ENCODE data around the gene ERRFI1. TPM values are rescaled to one million over a fixed set of nuclear protein-coding genes. Genes with fewer than 3 reads are reported as not detected.

ERRFI1 gene
- total RNA-seq, 1 donor from 2014 or later = 44.8 TPM

- H3K27me3 ChIP-seq = no peaks in the 10 kb centered on the region
- no peak overlapping the region for H3K27ac ChIP-seq
- H3K9me3 ChIP-seq (ENCODE audit: low read depth) = peaks cover 9% of the 10 kb centered on the region
- no peak overlapping the region for H3K4me3 Mint-ChIP-seq
- no peak for DNase-seq (ENCODE audit: low spot score)
- H3K4me1 ChIP-seq = no peaks in the 10 kb centered on the region
- no peak overlapping the region for H2AFZ ChIP-seq (replicated peaks)
- no peaks in the 10 kb centered on the region for H4K20me1 ChIP-seq (ENCODE audit: low read depth)
- no peak overlapping the region for H3K4me3 ChIP-seq
- no peaks in the 10 kb centered on the region for H3K36me3 Mint-ChIP-seq
- H3K4me1 Mint-ChIP-seq = no peaks in the 10 kb centered on the region
- H3K9me3 Mint-ChIP-seq = peaks cover 11% of the 10 kb centered on the region
- no peak overlapping the region for H3K9ac ChIP-seq
- no peak overlapping the region for H3K4me2 ChIP-seq
- no peaks in the 10 kb centered on the region for H3K27me3 Mint-ChIP-seq (ENCODE audit: insufficient read depth, low read depth)
- no peaks in the 10 kb centered on the region for H3K79me2 ChIP-seq (ENCODE audit: low read depth)
- TF ChIP-seq EZH2 (IDR thresholded peaks at IDR 0.05) (no peak), CTCF (IDR thresholded peaks at IDR 0.05) (no peak), EZH2phosphoT487 (IDR thresholded peaks at IDR 0.05) (no peak)
- no peaks in the 10 kb centered on the region for H3F3A ChIP-seq (ENCODE audit: low read depth)
- H3K36me3 ChIP-seq = no peaks in the 10 kb centered on the region
- no peak overlapping the region for H3K27ac Mint-ChIP-seq
Measured at GRCh38 chr1:8039071-8039470, 13.0 kb upstream of the ERRFI1 start.

DNA sequence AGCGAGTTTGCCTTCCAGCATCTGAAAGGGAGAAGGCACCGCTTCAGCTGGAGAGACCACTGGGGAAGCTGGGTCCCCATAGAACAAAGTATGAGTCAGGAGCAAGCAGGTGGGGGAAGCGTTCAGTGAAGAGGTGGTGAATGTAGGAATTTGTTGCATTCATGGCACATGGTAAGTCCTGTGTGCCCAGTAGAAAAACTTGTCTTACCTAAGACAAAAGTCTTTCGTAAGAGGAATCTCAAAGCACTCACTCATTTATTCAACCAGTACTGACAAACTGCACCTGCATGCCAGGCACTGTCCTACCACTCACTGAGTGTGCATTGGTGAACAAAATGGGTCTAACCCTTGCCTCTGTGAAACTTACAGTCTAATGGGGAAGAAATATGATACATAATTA, 9.2 kb upstream of the ERRFI1 start:
- Histone ChIP-seq H3K4me3 (no peak overlapping the region), H2AFZ (replicated peaks) (no peak overlapping the region), H3F3A (ENCODE audit: low read depth) (no peaks in the 10 kb centered on the region), H3K27ac (no peak overlapping the region), H4K20me1 (ENCODE audit: low read depth) (no peaks in the 10 kb centered on the region), H3K4me2 (no peak overlapping the region), H3K36me3 (no peaks in the 10 kb centered on the region), H3K79me2 (ENCODE audit: low read depth) (no peaks in the 10 kb centered on the region), H3K27me3 (no peaks in the 10 kb centered on the region), H3K9me3 (ENCODE audit: low read depth) (no peaks in the 10 kb centered on the region), H3K4me1 (no peaks in the 10 kb centered on the region), H3K9ac (no peak overlapping the region)
- TF ChIP-seq CTCF (IDR thresholded peaks at IDR 0.05) = no peak
- TF ChIP-seq EZH2phosphoT487 (IDR thresholded peaks at IDR 0.05) = no peak
- TF ChIP-seq EZH2 (IDR thresholded peaks at IDR 0.05) = no peak
- H3K4me3 Mint-ChIP-seq = no peak overlapping the region
- H3K4me1 Mint-ChIP-seq = no peaks in the 10 kb centered on the region
- no peaks in the 10 kb centered on the region for H3K36me3 Mint-ChIP-seq
- no peak overlapping the region for H3K27ac Mint-ChIP-seq
- H3K27me3 Mint-ChIP-seq (ENCODE audit: insufficient read depth, low read depth) = no peaks in the 10 kb centered on the region
- DNase-seq (ENCODE audit: low spot score) = no peak
- H3K9me3 Mint-ChIP-seq = no peaks in the 10 kb centered on the region

DNA sequence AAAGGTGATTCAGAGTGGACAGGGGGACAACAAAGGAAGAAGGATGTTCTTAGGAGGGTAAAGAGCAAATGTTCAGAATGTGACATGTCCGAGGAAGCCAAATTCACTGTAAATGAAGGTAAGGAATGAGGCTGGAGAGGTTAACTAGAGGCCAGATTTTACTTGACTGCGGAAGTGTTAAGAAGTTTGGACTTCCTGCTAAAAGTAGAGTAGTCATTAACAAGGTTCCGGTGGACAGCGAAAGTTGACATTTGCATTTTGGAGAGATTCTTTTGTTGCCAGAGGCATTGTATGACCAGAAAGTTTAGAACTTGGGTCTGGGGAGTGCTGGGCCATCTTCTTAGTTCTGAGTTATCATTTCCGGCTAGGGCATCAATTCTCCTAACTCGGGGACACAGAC, 7.2 kb upstream of the ERRFI1 start:
- H3K27me3 ChIP-seq = no peaks in the 10 kb centered on the region
- TF ChIP-seq EZH2phosphoT487 (IDR thresholded peaks at IDR 0.05) (no peak), EZH2 (IDR thresholded peaks at IDR 0.05) (no peak), CTCF (IDR thresholded peaks at IDR 0.05) (no peak)
- Mint-ChIP-seq H3K9me3 (no peaks in the 10 kb centered on the region), H3K27me3 (ENCODE audit: insufficient read depth, low read depth) (no peaks in the 10 kb centered on the region), H3K27ac (no peak overlapping the region), H3K36me3 (no peaks in the 10 kb centered on the region), H3K4me3 (no peak overlapping the region), H3K4me1 (peaks cover 1% of the 10 kb centered on the region)
- DNase-seq (ENCODE audit: low spot score) = no peak
- no peak overlapping the region for H3K9ac ChIP-seq
- no peaks in the 10 kb centered on the region for H3K4me1 ChIP-seq
- H3K4me2 ChIP-seq = no peak overlapping the region
- no peaks in the 10 kb centered on the region for H3F3A ChIP-seq (ENCODE audit: low read depth)
- H3K27ac ChIP-seq = no peak overlapping the region
- H2AFZ ChIP-seq (replicated peaks) = no peak overlapping the region
- no peaks in the 10 kb centered on the region for H3K79me2 ChIP-seq (ENCODE audit: low read depth)
- H3K9me3 ChIP-seq (ENCODE audit: low read depth) = no peaks in the 10 kb centered on the region
- H3K4me3 ChIP-seq = no peak overlapping the region
- H3K36me3 ChIP-seq = no peaks in the 10 kb centered on the region
- no peaks in the 10 kb centered on the region for H4K20me1 ChIP-seq (ENCODE audit: low read depth)
